Activated T-cell treated with anti-CD3 and anti-CD28 coated beads, Interleukin-2, amount 50 U/mL, for 4 hours (primary cell): ENCODE measurements around the gene LIPK. TPM values are rescaled to one million over a fixed set of nuclear protein-coding genes. Genes with fewer than 3 reads are reported as not detected.
"Not testable (repeated sequence)": the region's sequence is repeated elsewhere in the genome, so short reads cannot be mapped to it uniquely, and the experiment has no call there.

Experiments used
- ATAC-seq, 2 donors: fragments of 200-7000 bp; cut with Tn5 transposase; one replicate each; pipeline ENCODE4 v1.10.0; 2021
- DNase-seq: peaks from one replicate; pipeline ENCODE4 v3.0.0-alpha.2; 2020
- H3K27me3 Mint-ChIP-seq: one replicate; pipeline ENCODE4 v1.8.0; 2021; ENCODE audit warnings: low read depth, mixed read lengths
- H3K36me3 Mint-ChIP-seq: one replicate; pipeline ENCODE4 v1.8.0; 2022; ENCODE audit warnings: mixed read lengths; ENCODE audit not compliant: insufficient read depth
- H3K4me1 Mint-ChIP-seq: one replicate; pipeline ENCODE4 v1.8.0; 2021; ENCODE audit warnings: low read depth, mixed read lengths
- H3K4me3 Mint-ChIP-seq: one replicate; pipeline ENCODE4 v1.8.0; 2021; ENCODE audit warnings: mild to moderate bottlenecking, moderate library complexity, mixed read lengths
- H3K9me3 Mint-ChIP-seq: one replicate; pipeline ENCODE4 v1.8.0; 2021; ENCODE audit warnings: mixed read lengths
- total RNA-seq, 3 donors: library from RNA; stranded (reverse); gene quantifications; one replicate each; pipeline ENCODE4 v1.2.1, GENCODE V29; 2021

LIPK gene
- total RNA-seq: not detected

DNA sequence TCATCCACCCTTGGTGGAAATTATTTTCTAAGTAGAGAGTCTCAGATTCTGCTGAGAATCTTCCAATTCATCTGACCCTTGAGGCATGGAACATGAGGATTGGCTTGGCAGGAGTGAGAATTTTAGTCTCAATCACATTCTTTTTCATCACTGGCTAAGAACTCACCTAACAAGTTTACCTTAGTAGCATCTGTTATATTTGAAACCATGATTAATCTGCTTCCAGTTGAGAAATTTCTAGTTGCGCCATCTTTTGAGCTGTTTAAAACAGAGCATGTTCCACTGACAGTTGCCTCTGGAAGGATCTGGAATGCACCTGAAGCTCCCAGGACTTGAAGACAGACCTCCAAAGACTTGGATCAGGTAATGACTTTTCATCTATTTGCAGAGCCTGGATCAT is at the start of gene LIPK:
LIPK (plus strand) TSS at position 292 of the 400 bp plus-strand sequence. CDS start 18,295 bp downstream, outside the sequence.
- DNase-seq (no peak), ATAC-seq (no peak)
- no peaks in the 10 kb centered on the region for H3K9me3 Mint-ChIP-seq
- no peak within 1 kb of the TSS for H3K4me3 Mint-ChIP-seq
- no peaks in the 10 kb centered on the region for H3K27me3 Mint-ChIP-seq
- peaks cover 15% of the 10 kb centered on the region for H3K4me1 Mint-ChIP-seq
- H3K36me3 Mint-ChIP-seq: no peaks in the 10 kb centered on the region

- Mint-ChIP-seq H3K4me3 (no peak overlapping the region), H3K36me3 (no peaks in the 10 kb centered on the region), H3K9me3 (no peaks in the 10 kb centered on the region), H3K4me1 (no peaks in the 10 kb centered on the region), H3K27me3 (no peaks in the 10 kb centered on the region)
- DNase-seq (no peak), ATAC-seq (no peak)
Measured at GRCh38 chr10:88657901-88658300, 48.1 kb upstream of the LIPK start.

GRCh38 chr10:88659725-88660597 is 46.1 kb upstream of the LIPK start:
- Mint-ChIP-seq H3K36me3 (no peaks in the 10 kb centered on the region), H3K4me1 (no peaks in the 10 kb centered on the region), H3K4me3 (no peak overlapping the region), H3K9me3 (no peaks in the 10 kb centered on the region), H3K27me3 (peaks cover 2% of the 10 kb centered on the region)
- no peak for ATAC-seq
- no peak for DNase-seq

DNA sequence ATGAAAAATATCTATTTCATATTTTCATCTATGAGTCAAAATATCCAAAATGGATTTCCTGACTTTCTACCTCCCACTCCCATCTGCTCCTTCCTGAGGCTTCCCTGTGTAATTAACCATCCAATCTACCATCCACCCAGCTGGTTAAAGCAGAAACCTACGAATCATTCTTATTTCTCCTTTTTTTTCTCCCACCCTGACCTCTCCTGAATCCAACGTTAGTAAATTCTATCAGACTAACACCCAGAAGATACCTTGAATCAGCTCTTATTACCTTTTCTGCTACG is 45.5 kb upstream of the LIPK start:
- no peak for ATAC-seq
- Mint-ChIP-seq H3K36me3 (no peaks in the 10 kb centered on the region), H3K9me3 (no peaks in the 10 kb centered on the region)

GRCh38 chr10:88661018-88661417 is 45.0 kb upstream of the LIPK start:
- Mint-ChIP-seq H3K4me1 (no peaks in the 10 kb centered on the region), H3K27me3 (peaks cover 2% of the 10 kb centered on the region), H3K9me3 (no peaks in the 10 kb centered on the region), H3K36me3 (no peaks in the 10 kb centered on the region), H3K4me3 (no peak overlapping the region)
- no peak for DNase-seq
- no peak for ATAC-seq

More for the DNA sequence above, 45.5 kb upstream of the LIPK start:
- peaks cover 2% of the 10 kb centered on the region for H3K27me3 Mint-ChIP-seq
- no peak overlapping the region for H3K4me3 Mint-ChIP-seq
- no peak for DNase-seq
- H3K4me1 Mint-ChIP-seq: no peaks in the 10 kb centered on the region

DNA sequence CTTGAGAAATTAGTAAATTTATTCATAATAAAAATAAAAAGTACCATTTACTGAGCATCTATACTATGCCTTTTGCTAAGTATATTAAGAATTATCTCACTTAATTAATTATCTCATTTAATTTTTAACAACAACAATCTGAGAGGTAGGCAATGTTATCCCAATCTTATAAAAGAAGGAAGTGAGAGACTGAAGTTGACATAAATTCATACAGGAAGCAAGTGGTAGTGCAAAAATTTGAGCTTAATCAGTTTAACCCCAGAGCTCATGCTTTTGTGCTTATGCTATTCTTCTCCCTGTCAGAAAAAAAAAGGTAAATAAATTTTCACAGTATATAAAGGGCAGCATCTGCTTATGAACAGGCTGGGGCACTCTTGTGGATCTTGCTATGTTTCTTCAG is 44.5 kb upstream of the LIPK start:
- no peaks in the 10 kb centered on the region for H3K9me3 Mint-ChIP-seq
- no peaks in the 10 kb centered on the region for H3K36me3 Mint-ChIP-seq
- no peak overlapping the region for H3K4me3 Mint-ChIP-seq
- peaks cover 2% of the 10 kb centered on the region for H3K27me3 Mint-ChIP-seq
- ATAC-seq: no peak
- no peak for DNase-seq
- no peaks in the 10 kb centered on the region for H3K4me1 Mint-ChIP-seq

GRCh38 chr10:88663153-88663552 is 42.9 kb upstream of the LIPK start:
- not testable (repeated sequence) for ATAC-seq, H3K4me3 Mint-ChIP-seq, H3K36me3 Mint-ChIP-seq, H3K4me1 Mint-ChIP-seq, H3K27me3 Mint-ChIP-seq, H3K9me3 Mint-ChIP-seq, DNase-seq

GRCh38 chr10:88664142-88664541 is 41.9 kb upstream of the LIPK start, which contains the start of gene LIPF:
LIPF (plus strand) TSS chr10:88664442; CDS start chr10:88667298, 2,856 bp downstream.
- H3K27me3 Mint-ChIP-seq: peaks cover 2% of the 10 kb centered on the region
- H3K4me1 Mint-ChIP-seq: no peaks in the 10 kb centered on the region
- no peaks in the 10 kb centered on the region for H3K36me3 Mint-ChIP-seq
- no peak for DNase-seq
- H3K9me3 Mint-ChIP-seq: no peaks in the 10 kb centered on the region
- H3K4me3 Mint-ChIP-seq: no peak within 1 kb of the TSS
- ATAC-seq: no peak

GRCh38 chr10:88668465-88668864 is 37.6 kb upstream of the LIPK start:
- H3K27me3 Mint-ChIP-seq: no peaks in the 10 kb centered on the region
- H3K9me3 Mint-ChIP-seq: no peaks in the 10 kb centered on the region
- H3K4me1 Mint-ChIP-seq: peaks cover 5% of the 10 kb centered on the region
- DNase-seq (no peak), ATAC-seq (no peak)
- H3K36me3 Mint-ChIP-seq: no peaks in the 10 kb centered on the region
- H3K4me3 Mint-ChIP-seq: no peak overlapping the region

DNA sequence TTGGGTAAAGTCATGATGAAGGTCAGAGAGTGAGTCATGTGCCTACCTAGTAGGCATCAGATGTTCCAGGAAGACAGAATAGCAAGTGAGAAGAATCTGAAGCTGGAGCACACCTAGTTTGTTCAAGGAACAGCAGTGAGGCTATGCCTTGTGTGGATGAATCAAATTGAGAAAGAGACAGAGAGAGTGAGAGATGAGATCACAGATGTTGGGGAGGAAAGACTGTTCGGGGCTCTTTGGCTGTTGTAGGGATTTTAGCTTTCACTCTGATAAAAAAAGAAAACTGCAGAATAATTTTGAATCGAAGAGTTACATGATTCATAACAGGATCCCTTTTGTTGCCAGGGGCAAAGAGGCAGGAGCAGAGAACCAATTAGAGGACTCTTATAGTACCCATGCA is 35.6 kb upstream of the LIPK start:
- peak; percentile 95 to 96 for ATAC-seq

DNA sequence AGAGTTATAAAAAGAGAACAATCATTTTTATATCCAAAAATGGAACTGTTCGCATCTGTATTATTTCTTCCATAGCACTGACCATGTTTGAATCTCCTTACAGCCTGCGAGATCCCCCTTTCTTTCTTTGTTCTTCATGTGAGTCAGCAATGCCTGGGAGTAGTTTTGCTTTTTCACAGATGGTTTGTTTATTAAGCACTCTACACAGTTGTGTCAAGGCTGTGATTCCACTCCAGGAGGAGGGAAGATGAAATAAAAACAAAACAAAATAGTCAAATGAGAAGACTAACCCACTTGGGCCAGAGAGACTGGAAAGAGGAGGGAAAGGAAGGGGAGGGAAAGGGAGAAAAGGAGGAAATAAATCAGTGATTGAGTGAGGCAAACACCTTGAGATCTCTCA is 34.0 kb upstream of the LIPK start:
- no peaks in the 10 kb centered on the region for H3K9me3 Mint-ChIP-seq
- no peaks in the 10 kb centered on the region for H3K36me3 Mint-ChIP-seq
- H3K27me3 Mint-ChIP-seq: peaks cover 3% of the 10 kb centered on the region
- ATAC-seq (no peak), DNase-seq (no peak)
- H3K4me1 Mint-ChIP-seq: peaks cover 5% of the 10 kb centered on the region
- no peak overlapping the region for H3K4me3 Mint-ChIP-seq

More for the DNA sequence above, 35.6 kb upstream of the LIPK start:
- Mint-ChIP-seq H3K27me3 (peaks cover 3% of the 10 kb centered on the region), H3K4me3 (no peak overlapping the region), H3K36me3 (no peaks in the 10 kb centered on the region), H3K4me1 (peaks cover 5% of the 10 kb centered on the region), H3K9me3 (no peaks in the 10 kb centered on the region)
- DNase-seq: no peak

DNA sequence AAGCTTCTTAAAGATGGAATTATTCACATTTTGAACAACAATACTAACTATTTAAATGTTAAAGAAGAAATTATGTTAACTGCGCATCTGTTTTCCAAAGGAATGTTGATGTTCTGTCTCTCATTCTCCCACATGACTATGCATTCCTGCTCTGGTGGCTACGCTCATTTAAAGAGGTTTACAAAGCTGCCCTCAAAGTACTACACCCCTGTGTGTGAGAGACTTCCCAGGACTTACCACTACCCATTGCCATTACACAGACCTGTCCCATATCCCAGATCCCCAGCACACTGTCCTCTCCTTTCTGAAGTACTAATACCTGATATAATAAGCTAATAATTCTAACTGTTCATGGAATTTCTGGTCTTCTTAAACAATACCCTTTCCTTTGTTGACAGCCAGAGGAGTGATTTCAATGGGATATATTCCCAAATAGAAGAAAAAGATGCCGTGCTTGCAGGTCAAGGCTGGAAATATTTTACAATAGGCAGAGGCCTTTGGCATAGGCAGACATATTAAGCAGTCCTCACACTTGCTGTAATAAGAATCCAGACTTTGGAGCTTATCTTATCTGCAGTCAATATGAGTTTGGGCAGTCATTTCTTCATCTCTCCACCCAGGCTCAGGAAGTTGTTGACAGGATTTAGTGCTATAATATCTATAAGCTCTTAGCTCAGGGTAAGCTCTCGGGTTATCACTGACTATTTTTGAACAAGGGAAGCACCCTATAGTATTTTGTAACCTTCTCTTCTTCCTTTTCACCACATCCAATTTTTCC is 29.6 kb upstream of the LIPK start:
- Mint-ChIP-seq H3K36me3 (no peaks in the 10 kb centered on the region), H3K4me1 (no peaks in the 10 kb centered on the region), H3K4me3 (no peak overlapping the region), H3K9me3 (no peaks in the 10 kb centered on the region), H3K27me3 (peaks cover 3% of the 10 kb centered on the region)
- ATAC-seq (no peak), DNase-seq (no peak)

GRCh38 chr10:88680958-88681357 is 25.1 kb upstream of the LIPK start:
- no peak overlapping the region for H3K4me3 Mint-ChIP-seq
- H3K27me3 Mint-ChIP-seq: peaks cover 8% of the 10 kb centered on the region
- H3K4me1 Mint-ChIP-seq: no peaks in the 10 kb centered on the region
- H3K36me3 Mint-ChIP-seq: no peaks in the 10 kb centered on the region
- DNase-seq (no peak), ATAC-seq (no peak)
- H3K9me3 Mint-ChIP-seq: no peaks in the 10 kb centered on the region

DNA sequence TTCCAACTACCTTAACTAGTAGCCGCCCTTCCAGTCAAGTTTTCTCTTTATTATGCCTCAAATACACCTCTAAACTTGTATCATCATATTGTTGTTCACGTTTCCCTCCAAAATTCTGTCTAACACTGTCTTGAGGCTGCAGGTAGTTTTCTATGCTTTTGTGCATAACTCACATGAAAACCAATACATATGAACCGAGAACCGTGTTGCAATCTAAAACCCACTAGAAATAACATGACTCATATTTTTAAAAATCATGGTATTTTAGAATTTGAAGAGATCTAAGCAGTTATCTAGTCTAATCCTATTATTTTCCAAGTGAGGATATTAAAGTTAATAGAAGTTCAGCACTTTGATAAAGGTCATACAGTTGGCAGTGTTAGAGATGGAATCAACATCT is 23.6 kb upstream of the LIPK start:
- Mint-ChIP-seq H3K27me3 (peaks cover 8% of the 10 kb centered on the region), H3K4me3 (no peak overlapping the region), H3K9me3 (no peaks in the 10 kb centered on the region), H3K4me1 (no peaks in the 10 kb centered on the region), H3K36me3 (no peaks in the 10 kb centered on the region)
- DNase-seq (no peak), ATAC-seq (no peak)
